ENCODE data around the gene TIGD4.

GRCh38 chr4:152820073-152820472 is 40.5 kb upstream of the TIGD4 start:
- TF ChIP-seq ATF4 (CRISPR knock-in tag; IDR thresholded peaks at IDR 0.05), result no peak
- TF ChIP-seq NR2C2 (CRISPR knock-in tag; IDR thresholded peaks at IDR 0.05; ENCODE audit: borderline replicate concordance), result no peak
- TF ChIP-seq MAZ (IDR thresholded peaks at IDR 0.05; ENCODE audit: borderline replicate concordance, low read depth, low read length), result no peak
- no peak for TF ChIP-seq MAZ (CRISPR knock-in tag; IDR thresholded peaks at IDR 0.05; ENCODE audit: low read depth)
